Stimulated activated CD4-positive, alpha-beta T cell treated with anti-CD3 and anti-CD28 coated beads, Interleukin-4, amount 100 ng/mL, for 1 hour (primary cell): ENCODE measurements around the gene COL4A1.

Experiments
- DNase-seq: peaks from one replicate; pipeline ENCODE4 v3.0.0-alpha.2; 2020

Gene COL4A1

DNA sequence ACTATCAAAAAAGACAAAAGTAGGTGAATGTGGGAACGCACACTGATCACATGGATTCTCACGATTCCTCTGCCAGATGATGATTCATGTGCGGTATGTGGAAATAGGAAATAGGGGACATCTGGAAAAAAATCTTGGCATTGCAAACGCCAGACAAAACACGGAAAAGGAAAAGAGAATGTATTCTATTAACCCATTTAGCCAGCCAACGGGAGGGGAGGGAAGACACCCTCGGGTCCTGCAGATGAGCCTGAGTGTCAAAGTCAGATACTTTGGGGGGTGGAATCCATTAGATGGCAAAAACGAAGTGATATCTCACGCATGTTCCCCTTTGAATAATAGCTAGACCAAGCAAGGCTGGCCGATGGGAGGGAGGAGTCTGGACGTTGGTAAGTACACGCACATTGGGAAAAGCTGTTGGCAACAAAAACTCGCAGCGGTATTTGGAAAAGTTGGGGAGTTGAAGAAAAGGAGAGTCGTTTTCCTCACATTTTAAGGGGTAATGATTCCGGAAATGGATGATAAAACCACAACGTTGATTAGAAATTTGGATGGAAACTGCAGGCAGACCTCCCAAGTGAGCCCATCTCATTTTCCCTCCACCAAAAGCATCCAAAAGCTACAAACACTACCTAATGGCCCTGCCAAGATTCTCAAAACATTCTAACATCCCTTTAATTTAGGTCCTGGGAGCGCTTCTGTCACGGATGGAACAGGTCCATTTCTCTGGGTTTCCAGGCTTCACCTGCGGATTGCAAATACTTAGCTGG, 73.6 kb downstream of the COL4A1 start:
- no peak for DNase-seq

DNA sequence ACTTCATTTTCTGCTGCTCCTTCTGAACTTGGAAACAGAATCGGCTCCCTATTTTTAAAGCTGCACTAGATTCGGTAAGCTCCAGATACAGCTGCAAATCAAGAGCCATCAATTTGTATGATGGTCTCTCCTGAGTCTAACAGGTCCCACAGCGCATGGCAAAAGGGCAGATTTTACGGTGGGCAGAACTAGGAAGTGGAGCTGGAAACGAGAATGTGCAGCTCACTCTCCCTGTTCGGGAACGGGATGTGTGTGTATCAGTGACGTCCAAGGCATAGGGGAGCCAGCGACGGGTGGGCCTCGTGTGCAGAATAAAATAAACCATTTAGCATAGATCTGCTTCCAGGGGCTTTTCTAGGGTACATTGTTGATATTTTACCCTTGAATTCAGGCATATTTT, 74.2 kb downstream of the COL4A1 start:
- DNase-seq, result no peak

DNA sequence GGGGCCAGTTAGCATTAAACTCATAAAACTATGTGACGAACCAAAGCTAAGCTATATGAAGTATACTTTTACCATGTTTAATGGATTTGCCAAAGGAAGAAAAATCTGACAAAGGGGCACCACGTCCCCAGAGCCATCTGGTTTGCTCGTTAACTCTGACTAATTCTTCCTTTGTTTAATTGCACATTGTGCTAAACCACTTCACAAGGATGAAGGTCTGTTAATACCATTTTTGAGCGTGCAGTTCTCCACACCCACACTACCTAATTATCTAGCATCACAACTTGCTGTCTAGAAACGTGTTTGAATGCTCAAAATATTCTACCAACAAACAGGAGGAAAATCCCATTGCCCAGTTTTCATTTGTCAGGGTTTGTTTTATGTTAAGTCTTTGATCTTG, 74.8 kb downstream of the COL4A1 start:
- no peak for DNase-seq

DNA sequence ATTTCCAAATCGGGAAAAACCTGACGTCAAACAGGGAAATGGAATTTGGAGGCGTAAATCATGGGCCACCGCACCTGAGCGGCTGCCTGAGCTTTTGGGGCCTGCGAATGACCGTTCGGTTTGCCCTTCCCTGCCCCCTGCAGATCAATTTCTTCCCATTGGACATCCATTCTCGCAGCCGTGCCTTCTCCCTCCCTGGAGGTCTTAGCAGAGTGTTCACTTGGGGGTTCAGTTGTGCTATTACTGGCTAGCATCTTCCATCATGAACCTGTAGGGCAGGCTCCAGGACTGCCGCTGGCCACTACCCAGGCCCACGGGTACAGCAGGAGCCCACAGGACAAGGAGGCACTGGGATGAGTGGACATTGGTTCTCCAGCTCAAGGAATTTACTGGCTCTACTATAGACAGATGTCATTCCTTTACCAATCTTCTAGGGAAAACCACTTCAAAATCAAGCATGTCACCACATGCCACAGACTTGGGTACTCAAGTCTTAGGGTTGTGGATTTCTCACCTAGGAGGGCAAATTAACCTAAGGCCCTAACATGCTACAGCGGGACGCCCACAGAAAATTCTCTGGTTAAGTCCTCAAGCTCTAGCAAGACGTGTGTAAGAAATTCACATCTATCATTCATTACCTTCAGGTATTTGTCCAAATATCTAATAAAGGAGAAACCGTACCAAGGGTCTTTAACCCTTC, 75.5 kb downstream of the COL4A1 start:
- DNase-seq, result no peak

DNA sequence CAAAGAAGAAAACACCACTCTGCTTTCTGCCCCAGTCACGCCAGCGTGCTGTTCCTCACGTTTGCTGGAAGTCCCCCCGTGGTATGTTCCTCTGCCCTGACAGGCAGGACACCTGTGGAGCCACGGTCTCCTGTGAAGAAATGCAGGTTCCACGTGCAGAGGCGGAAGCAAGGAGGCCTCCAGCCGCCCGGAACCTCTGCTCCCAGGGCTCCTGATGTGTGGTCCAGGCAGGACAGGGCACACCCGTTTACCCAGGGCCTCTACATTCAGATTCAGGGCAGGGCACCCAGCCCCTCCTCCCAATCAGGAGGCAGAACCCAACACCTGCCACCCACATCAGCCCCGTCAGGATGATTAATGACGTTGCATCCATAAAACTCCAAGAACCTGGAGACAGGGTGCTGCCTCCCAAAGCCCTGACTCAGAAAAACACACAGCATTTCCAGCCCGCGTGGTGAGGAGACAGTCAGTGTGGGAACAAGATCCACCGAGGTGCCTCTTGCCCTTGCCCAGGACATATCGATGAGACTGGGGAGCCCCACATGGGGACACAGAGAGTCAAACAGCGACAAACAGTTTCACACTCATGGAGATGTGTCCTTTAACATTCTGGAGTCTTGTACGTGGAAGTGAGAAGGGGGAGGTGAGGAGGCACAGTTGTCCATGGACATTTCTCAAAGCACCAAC, 76.2 kb downstream of the COL4A1 start:
- no peak for DNase-seq

DNA sequence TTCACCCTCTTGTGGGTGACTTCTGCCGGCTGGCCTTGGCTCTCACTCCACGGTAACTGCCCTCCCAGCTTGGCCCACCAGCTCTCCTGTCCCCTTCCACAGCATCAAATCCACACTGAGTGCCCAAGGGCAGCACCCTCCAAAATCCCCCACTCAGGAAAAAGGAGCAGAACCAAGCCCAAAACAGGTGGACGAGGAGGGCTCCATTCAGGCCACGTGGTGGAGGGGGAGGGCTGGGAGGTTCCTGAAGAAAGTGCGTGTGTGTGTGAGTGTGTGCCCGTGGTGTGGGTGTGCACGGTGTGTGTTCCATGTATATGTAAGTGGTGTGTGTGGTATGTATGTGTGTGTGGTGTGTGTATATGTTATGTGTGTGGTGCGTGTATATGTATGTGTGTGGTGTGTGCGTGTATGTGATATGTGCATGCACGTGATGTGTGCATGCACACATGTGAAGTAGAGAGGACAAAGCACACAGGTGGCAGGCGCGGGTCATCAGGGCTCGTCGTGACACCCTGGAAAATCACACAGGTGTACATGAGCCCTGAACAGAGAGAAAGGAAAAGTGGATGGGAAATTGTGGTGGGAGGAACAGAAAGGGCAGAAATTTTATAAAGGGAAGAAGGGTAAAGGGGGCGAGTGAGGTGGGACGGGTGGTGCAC, 76.9 kb downstream of the COL4A1 start:
- no peak for DNase-seq

DNA sequence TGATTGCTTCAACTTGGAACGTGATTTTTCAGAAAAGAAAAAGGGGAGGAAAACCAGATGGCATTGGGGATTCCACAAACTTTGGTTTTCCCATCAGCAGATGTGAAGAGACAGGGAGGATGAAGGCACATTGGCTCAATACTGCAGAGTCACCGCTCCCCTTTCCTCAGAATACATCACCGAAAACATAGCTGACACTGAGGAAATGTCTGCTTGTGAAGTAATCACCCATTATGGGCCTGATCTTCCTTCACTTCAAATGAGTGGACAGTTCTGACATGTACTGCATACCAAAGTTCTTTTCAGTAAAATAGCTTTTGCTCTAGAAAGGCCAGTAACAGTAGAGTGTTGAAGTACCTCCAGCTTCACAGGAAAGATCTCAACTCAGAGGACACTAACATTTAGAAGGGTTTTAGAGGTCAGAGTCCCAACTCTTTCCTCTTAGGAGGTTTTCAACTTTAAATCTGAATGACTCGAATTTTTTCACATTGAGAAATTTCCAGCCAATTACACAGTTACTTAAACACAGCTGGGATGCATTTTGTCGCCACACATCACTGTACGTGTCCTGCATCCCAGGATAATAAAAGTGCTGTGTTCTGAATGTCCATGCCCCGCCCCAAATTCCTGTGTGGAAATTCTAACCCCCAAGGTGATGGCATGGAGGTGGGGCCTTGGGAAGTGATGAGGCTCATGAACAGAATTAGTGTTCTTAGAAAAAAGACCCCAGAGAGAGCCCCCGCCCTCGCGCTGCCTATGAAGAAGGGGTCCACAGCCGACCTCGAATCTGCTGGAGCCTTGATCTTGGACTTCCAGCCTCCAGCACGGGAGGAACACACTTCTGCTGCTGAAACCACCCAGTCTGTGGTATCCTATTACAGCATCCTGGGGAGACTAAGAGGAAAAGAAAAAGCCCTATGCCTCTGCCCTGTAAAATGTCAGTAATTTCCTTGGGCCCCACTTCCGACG, 77.7 kb downstream of the COL4A1 start:
- no peak for DNase-seq

DNA sequence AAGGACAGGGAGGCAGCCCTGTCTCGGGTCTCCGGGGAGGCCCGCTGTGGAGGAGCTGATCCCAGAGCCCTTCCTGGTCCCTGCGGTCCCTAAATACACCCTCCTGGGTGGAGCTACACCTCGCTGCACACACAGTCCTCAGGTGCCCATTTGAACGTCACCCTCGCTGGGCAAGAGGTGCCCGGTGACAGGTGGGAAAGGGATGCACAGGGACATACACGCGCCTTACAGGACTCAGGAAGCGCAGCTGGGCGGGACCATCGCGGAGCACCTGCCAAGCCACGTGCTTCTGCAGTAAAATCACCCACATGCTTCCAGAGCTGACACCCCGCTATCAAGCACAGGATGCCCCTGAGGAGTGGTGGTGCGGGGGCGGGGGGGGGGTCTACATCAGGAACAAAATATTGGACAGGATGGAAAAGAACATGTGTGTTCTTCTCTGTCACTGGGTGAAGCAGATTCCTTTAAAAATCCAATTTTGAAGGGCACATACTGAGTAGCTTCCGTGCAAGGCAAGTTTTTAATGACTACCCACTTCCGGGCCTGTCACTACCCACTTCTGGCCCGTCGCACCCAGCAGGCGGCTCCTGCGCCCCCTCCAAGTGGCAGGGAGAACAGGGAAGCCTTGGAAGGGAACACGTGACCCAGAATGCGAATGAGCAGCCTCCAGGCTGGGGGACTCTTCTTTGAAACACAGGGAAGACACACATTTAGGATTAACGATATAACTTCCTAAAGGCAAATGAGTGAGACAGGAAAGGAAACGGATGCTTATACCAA, 78.9 kb downstream of the COL4A1 start:
- DNase-seq, result no peak

DNA sequence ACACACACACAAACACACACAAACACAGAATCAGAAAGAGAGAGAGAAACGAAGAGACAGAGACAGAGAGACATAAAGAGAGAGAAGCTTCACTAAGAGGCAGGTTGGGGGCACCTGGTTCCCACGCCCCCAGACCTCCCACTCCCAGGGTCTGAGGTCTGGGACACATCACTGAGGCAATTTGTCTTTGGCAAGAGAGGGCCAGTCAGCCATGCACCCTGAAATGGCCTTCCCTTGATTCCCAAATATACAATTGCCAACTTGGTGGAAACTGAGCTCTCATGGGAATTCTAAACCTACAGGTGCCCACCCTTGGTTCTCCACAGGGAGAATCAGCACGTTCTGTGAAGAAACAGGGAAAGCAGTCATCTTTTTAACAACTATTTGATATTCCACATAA, 79.5 kb downstream of the COL4A1 start:
- no peak for DNase-seq

DNA sequence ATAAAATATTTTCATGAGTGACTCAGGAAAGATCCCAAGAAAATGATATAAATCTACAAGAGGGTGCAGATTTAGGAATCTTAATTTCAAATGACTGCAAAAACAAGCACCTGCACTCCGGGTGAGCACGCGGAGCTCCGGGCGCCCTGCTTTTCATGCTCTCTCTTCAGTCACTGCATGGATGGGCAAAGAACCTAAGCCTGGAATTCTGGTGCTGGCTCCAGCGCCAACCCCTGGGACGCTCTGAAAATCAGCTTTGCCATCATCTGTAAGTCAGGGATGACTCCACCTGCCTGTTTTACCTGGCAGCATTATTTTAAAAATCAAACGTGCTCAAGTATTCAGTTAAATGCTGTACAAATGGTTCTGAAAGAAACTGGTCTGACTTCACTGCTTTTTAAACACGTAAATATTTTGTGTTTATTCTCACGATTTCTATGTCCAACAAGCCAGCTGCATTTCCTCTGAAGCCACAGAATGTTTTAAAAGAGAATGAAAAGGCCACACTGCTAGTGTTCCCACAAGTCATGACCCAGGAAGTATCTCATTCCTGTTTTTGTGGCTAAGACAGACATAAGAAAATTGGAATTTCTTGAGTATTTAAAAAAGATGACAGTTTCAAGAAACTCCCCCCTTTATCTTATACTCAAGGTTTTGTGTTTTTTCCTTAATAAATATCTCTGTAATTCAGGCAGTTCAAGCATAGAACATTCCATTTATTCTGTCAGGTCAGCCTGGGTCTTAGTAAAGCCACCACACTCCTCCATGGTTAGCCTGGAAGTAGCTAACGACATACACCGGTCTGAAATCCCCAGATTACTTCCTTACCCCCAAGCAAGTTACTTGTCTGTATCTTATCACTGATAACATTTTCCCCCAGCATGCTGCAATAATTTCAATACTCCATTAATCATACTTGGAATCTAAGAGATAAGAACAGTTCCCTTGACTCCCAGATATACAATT, 81.1 kb downstream of the COL4A1 start:
- DNase-seq, result no peak

DNA sequence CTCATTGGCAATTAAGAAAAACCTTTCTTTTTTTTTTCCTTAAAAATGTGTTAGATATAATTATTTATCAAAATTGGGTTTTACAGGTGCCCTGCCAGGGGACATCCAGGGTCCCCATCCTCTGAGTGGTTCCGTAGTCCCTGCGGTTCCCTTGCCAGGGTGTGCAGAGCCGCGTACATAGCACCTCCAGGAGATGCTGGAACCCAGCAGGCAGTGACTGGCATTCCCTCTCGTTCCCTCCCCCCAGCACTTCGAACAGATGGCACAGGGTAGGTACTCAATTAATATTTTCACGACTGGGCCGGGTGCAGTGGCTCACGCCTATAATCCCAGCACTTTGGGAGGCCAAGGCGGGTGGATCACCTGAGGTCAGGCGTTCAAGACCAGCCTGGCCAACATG, 82.0 kb downstream of the COL4A1 start:
- no peak for DNase-seq

DNA sequence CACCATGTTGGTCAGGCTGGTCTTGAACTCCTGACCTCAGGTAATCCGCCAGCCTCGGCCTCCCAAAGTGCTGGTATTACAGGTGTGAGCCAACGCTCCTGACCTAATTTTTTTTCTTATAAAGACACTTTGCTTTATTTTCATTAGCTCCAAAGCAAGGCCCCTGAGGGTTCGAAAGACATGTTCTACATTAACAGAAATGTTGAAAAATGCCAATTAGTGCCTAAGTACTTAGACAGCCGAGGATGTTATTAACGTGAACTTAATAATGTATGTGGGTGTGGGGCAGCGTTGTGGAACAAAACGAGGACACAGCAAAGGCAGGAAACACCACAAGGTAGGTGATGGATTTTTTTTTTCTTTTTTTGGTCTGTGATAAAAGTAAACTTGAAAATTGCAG, 82.4 kb downstream of the COL4A1 start:
- DNase-seq, result no peak

DNA sequence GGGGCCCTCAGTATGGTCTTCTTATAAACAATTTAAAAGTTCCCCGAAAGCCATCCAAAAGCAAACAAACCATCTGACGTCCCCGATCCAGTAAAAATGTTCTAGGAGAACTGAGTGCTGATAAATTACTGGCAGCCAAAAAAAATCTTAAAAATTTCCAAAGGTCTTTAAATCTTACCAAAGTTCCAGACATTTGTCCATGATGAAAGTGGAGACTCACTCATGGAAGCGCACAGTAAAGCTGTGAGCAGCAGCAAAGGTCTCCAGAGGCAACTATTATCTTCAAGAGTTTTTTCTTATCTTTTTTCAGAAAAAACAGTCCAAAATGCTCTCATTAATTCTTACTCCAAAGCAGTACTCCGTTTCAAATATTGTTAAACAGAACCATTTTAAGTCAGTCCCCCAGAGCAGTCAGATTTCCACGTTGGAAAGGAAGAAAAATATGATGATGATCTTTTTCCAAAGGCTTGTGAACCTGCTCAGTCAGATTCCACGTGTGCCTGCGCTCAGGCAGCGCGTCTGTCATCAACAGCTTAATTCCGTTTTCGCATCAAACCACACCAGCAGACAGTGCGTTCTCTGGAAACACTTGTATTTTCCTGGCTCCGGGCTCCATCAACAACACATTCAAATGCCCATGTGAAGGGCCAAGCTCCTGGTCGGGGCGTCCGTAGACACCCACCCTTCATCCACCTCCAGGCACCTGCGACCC, 85.4 kb downstream of the COL4A1 start:
- DNase-seq, result no peak

DNA sequence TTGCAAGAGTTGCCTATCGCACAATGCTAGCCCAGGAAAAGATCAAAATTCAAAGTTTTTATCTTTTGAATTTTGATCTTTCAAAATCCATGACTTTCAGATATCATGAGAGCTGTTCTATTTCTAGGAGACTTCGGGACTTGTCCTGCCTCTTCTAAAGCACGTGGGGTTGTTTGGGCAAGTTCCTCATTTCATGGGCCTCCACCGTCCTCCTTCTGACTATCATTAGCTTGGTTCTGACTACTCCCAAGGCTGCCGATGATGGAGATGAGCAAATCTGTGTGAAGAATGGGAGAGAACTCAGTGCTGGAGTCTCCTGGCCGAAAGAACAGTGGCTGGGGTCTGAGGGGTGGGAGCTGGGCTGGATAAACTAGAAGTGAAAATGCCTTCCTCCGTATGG, 86.5 kb downstream of the COL4A1 start:
- no peak for DNase-seq

DNA sequence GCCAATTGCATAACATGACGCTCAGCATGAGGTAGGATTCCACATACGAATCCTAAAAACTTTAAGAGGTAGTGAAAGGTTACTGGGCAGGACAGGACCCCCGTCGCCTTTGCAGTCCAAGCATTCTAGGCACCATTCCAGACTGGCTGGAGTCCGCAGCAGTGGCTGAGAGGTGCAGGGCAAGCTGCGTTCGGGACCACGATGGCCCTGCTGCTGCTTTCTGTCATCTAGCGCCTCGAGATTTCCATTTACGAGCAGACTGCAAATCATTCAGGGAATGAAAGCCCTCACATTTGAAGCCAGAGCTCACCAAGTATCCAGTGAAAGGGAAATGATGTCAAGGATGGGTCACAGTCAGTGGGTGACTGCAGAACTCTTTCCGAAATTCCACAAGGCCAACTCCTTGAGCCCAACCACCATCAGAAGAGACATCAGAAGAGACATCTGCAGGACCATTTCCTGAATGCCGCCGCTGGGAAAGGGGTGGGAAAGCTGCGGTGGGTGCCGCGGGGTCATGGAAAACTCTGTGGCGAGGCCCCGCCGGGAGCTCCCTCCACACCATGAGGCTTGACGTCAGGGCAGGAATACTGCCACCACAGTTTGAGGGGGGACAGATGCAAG, 88.3 kb downstream of the COL4A1 start:
- DNase-seq, result no peak

DNA sequence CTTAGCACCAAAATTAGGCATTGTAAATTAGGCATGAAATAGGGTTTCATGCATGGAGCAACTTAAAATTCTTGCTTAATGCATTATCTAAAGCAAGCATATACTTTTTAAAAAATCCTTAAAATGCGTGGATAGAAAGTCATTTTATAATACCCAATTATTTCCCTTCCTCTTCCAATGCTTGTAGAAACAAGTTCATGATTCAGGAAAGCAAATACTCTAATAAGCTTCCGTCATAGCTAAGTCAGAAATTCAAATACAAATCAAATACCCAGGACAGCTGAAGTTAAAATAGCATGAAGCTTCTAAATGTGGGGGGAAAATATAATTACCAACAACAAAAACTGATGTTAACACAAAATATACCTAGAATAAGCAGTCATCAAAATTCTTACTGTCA, 89.1 kb downstream of the COL4A1 start:
- DNase-seq, result no peak

DNA sequence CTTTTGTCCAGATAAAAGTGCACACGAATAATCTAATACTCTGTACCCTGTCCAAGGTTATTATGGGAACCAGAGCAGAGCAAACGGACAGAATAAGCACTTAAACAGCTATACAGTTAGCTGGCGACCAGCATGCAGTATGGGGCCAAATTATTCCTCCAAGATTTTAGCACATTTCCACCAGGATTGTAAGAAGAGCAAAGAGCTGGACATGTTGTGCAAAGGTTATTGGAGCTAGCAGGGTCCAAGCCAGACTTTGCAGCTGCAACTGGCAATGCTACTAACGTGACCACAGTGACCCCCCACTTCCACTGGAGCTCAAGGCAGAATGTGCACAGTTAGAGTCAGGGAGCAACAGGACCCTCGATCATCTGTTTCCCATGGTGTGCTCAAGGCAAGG, 89.9 kb downstream of the COL4A1 start:
- DNase-seq, result no peak

DNA sequence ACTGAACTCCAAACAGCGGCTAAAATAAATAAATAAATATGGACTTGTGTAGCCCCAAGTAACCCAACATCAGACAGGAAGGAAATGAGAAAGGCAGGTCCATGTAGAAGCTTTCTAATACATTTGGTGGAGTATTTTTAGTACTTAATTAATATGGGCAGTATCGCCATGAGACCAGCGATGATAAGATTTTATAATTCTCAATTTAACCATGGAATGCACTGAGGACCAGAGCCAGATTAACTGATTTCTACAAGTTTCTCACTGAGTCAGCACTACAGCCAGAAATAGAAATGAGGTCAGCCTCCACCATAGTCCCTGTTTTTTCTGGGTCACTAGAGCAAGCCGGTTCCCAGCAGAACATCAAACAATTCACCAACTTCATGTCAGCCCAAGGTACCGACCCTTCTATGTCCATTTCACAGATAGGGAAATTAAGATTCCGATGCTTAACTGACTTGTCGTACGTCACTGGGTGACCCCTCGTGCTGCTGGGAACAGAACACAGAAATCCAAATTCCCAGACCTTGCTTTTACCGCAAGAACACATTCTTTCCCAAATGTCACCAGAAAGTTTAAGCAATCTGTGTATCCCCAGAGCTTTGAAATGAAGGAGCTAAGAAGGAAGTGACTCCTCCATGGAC, 90.4 kb downstream of the COL4A1 start:
- DNase-seq, result no peak

DNA sequence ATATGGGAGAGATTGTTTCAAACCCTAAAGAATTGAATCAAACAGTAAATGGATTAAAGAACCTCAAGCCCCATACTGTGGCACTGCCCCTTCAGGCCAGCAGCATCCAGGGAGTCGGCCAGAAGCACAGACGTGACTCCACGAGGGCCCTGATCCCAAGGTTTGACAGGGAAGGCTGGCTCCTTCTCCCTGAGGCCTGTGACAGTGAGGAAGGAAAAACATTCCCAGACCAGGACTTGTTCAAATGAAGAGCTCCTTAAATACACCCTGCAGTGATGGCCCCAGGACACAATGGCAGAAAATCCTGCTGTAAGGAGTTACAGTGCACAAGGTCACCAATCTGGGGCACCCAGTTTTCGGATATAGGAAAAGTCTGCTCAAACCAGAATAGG, 91.0 kb downstream of the COL4A1 start:
- DNase-seq, result no peak
